Measurements from ENCODE around the gene ZNF497. TPM values are rescaled to one million over a fixed set of nuclear protein-coding genes. Genes with fewer than 3 reads are reported as not detected.

Gene ZNF497
- total RNA-seq, 1 donor from 2014 or later, result 1.4 TPM

DNA sequence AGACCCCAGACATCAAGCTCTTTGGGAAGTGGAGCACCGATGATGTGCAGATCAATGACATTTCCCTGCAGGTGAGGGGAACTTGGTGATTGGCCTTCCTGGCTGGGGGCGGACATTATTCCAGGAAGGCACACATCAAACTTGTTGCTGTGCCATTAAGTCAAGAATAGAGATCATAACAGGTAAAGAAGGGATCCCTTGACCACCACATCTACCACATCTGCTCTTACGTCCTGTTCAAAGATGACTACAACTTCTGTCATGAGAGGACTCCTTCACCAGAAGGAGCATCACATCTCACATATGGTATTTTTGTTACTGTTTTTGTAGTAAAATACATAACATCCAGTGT lies 25.6 kb upstream of the ZNF497 start:
- peaks cover 50% of the 10 kb centered on the region for H3K36me3 ChIP-seq
- ATAC-seq (no peak), DNase-seq (no peak)
- no peaks in the 10 kb centered on the region for H3K9me3 ChIP-seq
- intact Hi-C loops (cut with DNase I), result no loop called here
- H3K4me3 ChIP-seq, result peak overlapping the region; percentile 78
- H3K27me3 ChIP-seq, result no peaks in the 10 kb centered on the region
- H3K4me1 ChIP-seq, result peaks cover 16% of the 10 kb centered on the region
- H3K27ac ChIP-seq, result no peak overlapping the region
- TF ChIP-seq CTCF (IDR thresholded peaks at IDR 0.05), result no peak

GRCh38 chr19:58387338-58388174 lies 25.0 kb upstream of the ZNF497 start:
- Histone ChIP-seq H3K36me3 (peaks cover 44% of the 10 kb centered on the region), H3K4me3 (peak overlapping the region; percentile 78), H3K4me1 (peaks cover 16% of the 10 kb centered on the region), H3K27ac (peak overlapping the region; percentile 99), H3K27me3 (no peaks in the 10 kb centered on the region), H3K9me3 (no peaks in the 10 kb centered on the region)
- no peak for TF ChIP-seq CTCF (IDR thresholded peaks at IDR 0.05)
- DNase-seq, result no peak
- no peak for ATAC-seq
- intact Hi-C loops (cut with DNase I), result no loop called here

DNA sequence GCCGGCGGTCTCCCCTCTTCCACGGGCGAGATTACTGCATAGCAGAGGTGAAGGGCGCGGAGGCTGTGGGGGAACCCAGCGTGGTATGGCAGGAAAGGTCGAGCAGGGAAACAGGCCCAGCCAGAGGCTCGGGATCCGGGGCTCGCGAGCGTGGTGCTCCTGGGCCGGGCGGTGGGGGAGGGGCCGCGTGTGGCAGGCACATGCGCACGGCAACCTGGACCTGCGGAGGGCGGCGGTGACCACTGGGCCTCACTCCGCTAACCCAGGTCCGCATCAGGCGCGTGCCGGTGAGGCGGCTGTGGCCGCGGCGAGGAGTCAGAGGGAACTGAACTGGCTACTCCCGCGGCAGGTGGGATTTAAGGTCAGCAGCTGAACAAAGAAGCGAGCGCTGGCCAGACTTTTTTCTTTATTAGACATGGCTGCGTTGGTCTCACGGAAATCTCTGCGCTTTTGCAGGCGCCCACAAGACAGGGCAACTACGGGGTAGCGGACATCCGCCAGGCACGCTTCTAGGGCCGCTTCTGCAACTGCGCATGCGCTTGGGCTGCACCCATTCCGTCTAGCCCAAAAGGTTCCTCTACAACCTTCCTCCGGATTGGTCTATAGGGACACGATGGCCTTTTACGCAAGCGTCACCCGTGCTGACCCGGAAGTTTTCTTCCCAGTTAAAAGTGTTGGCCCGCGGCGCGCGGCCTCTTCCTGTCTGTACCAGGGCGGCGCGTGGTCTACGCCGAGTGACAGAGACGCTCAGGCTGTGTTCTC lies 24.2 kb upstream of the ZNF497 start, which contains the start of gene RPS5:
RPS5 (plus strand) TSS at position 694 of the 762 bp plus-strand sequence. CDS start 869 bp downstream, outside the sequence.
- Histone ChIP-seq H3K27ac (peak within 1 kb of the TSS; percentile 99), H3K27me3 (no peaks in the 10 kb centered on the region), H3K4me3 (peak within 1 kb of the TSS; percentile 78), H3K4me1 (peaks cover 21% of the 10 kb centered on the region), H3K9me3 (no peaks in the 10 kb centered on the region), H3K36me3 (peaks cover 36% of the 10 kb centered on the region)
- intact Hi-C loops (cut with DNase I), result no loop called here
- peak; percentile 96 for DNase-seq
- peak; percentile 93 for ATAC-seq
- no peak for TF ChIP-seq CTCF (IDR thresholded peaks at IDR 0.05)

DNA sequence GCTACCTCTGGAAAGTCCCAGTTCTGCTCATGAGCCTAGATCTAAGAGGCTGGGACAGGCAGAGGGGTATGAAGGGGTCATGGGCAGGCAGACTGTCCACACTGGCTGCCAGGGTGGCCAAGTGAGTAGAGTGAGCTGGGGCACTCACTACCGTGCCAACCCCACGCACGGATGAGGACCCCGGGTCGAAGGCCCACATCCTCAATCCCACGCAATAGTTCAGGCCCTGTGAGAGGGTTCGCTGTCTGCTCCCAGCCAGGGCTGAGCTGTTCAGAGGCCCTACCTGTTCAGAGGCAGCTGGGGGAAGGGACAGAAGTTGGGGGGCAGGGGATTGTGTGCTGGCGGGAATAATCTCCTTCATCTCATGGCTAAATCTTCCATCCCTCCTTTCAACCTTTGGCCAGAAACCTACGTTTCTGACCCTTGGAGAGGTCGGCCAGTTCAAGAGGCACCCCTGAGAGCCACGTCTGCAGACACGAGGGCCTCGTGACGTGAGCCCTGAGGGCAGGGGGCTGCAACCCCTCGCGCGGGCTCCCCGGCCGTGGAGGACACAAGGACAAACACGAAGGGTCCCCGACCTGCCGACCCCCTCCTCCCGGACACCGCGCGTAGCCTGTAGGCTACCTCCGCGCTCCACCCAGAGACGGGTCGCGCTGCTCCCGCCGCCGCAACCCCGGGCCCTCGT lies 23.5 kb upstream of the ZNF497 start:
- H3K4me3 ChIP-seq, result peak overlapping the region; percentile 78
- H3K4me1 ChIP-seq, result peaks cover 24% of the 10 kb centered on the region
- peak; percentile 8 for ATAC-seq
- intact Hi-C loops (cut with DNase I), result no loop called here
- no peak for TF ChIP-seq CTCF (IDR thresholded peaks at IDR 0.05)
- no peaks in the 10 kb centered on the region for H3K9me3 ChIP-seq
- no peaks in the 10 kb centered on the region for H3K27me3 ChIP-seq
- H3K36me3 ChIP-seq, result peaks cover 29% of the 10 kb centered on the region
- no peak for DNase-seq
- peak overlapping the region; percentile 99 for H3K27ac ChIP-seq

- H3K27me3 ChIP-seq, result no peaks in the 10 kb centered on the region
- H3K27ac ChIP-seq, result peak overlapping the region; percentile 99
- peak overlapping the region; percentile 78 for H3K4me3 ChIP-seq
- peaks cover 24% of the 10 kb centered on the region for H3K4me1 ChIP-seq
- H3K36me3 ChIP-seq, result peaks cover 22% of the 10 kb centered on the region
- no peak for TF ChIP-seq CTCF (IDR thresholded peaks at IDR 0.05)
- H3K9me3 ChIP-seq, result no peaks in the 10 kb centered on the region
- intact Hi-C loops (cut with DNase I), result no loop called here
- no peak for DNase-seq
- ATAC-seq, result no peak
Observed at GRCh38 chr19:58385313-58385890, 22.9 kb upstream of the ZNF497 start.

Measured in upper lobe of right lung (tissue), 1 donor.